Femur (tissue), 1 donor: ENCODE measurements around the gene MAPKAPK3.

Experiments used
- DNase-seq: peaks from one replicate; pipeline ENCODE4 v3.0.0-alpha.2; 2017

MAPKAPK3 gene

DNA sequence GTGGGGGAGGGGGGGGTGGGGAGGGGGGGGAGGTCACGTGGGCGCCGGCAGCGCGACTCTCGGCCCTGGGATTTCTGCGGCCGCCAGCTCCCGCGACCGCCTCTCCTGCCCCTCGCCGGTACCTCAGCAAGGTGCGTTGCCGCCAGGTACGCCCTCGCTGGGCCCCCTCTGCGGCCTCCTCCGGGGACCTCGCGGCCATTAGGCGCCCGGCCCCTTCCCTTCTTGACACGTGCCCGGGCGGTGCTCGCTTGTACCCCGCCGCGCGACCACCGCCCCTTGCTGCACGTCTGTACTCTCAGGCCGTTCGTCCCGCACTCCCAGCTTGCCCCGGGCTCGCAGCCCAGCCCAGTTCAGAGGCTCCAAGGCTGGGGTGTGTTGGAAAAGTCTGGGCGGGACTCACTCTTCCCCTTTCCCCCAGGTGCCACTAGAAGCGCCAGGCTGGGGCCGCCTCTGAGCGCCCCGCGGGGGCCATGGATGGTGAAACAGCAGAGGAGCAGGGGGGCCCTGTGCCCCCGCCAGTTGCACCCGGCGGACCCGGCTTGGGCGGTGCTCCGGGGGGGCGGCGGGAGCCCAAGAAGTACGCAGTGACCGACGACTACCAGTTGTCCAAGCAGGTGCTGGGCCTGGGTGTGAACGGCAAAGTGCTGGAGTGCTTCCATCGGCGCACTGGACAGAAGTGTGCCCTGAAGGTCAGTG, at the start of gene MAPKAPK3:
Gene MAPKAPK3 (plus strand): TSS at position 56 of the 696 bp plus-strand sequence. CDS start 415 bp downstream, at position 471.
- DNase-seq: peak; percentile 69

DNA sequence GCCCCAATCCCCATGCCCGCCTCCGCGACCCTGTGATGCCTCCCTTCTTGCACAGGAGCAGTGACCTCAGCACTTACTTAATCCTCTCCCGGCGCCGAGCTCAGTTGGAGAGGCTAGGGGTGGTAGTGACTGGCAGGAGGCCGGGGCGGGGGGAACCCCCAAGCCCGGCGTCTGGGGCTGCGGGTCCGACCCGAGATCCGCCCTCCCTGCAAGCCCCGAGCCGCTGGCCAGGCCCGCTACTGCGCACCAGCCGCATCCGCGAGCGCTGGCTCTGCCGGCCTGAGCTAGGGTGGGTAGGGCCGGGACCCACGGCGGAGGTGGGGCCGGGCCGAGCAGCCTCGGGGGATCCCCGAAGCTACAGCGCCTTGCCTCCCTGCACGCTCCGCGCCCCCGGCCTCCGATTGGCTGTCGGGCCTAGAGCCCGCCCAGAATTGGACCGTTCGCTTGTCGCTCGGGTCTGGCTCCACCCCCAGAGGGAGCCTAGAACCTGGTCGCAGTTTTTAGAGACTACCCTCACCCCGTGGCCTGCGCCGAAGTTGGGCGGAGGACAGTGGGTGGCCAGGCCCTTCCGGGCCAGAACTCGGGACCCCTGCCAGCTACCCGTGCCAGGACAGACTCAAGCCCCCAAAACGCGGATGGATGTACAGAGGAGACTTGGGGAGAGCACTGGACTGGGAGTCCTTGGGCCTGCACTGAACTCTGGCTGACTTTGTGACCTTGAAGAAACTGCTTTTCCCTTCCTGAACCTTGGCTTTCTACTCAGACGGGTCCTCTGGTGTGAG, 49.4 kb upstream of the MAPKAPK3 start, which contains the start of gene C3orf18:
Gene C3orf18 (minus strand): TSS at position 362 of the 782 bp plus-strand sequence. CDS start 2,048 bp downstream, outside the sequence.
- DNase-seq: peak; percentile 94

- peak; percentile 98 for DNase-seq
These were observed 47.8 kb upstream of the MAPKAPK3 start, which contains the start of gene HEMK1 for GRCh38 chr3:50568947-50569749. TSS of gene HEMK1 (plus strand) at chr3:50569522. CDS start at chr3:50571105, 1,583 bp downstream.

DNA sequence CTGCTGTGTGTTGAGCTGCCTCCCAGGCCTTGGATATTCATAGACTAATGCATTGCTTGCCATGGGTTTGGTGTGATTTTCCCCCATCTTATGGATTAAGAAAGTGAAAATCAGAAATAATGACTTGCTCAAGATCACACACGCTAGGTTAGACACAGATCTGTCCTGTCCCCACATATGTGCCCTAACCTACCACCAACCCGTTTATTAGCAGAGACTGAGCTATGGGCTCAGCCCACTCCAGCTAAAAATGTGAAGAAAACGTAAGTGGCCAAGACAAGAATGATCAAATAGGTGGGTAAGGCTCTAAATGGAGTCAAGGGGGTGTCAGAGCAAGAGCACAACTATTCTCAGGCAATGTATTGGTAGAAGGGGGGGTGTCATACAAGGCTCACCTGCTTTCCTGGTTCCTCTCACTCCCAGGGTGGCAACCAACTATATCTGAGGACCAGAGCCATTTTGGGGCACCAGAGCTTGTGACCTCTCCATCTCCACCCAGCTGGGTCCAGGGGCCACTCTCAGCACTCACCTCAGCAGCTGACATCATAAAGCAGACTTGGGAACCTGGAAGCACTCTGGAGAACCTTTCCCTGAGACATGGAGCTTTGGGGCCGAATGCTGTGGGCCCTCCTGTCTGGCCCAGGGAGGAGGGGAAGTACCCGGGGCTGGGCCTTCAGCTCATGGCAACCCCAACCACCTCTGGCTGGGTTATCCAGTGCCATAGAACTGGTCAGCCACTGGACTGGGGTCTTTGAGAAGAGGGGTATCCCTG, 46.3 kb upstream of the MAPKAPK3 start:
- no peak for DNase-seq

- DNase-seq: no peak
These were observed 45.5 kb upstream of the MAPKAPK3 start for GRCh38 chr3:50571486-50571885.

DNA sequence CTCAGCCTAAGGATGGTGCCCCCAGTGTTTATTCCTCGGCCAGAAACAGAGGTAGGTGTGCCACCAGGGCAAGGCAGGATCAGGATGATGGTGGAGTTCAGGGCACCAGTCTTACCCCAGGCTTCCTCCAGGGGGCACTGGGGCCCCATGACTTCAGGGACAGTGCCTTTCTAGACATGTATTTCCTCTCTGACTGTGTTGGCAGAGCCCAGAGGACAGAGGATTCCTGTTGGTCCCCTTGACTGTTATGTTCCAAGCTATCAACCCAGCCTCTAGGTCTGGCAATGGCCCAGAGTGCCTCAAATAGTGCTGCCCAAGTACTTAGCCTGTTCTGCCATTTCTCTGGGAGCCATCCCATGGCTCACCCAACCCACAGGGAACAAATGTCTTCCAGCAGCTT, 44.8 kb upstream of the MAPKAPK3 start:
- peak; percentile 83 for DNase-seq

DNA sequence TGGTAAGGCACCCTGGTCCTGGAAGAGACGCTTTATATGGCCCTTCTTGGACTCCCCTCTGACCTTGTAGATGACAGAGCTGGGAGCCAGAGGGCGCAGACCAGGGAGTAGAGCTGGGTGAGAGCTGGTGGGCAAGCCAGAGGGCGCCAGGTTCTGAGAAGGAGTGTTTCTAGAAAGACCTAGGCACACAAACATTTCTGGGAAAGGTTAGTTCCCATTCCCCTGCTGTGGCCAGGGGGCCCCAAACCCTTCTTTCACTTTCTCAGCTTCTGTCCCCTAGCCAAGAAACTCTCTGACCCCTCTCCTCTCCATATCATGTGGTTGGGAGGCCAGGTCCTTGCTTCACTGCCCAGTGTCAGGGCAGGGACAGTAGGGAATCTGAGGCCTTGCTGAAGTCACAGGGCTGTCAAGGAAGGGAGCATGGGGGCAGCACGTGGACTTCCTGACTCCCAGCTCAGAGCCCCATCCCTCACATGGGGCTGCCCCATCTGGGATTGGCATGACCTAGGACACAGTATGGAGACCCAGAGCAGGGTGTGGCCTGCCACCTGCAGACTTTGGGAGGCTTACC, 44.1 kb upstream of the MAPKAPK3 start:
- DNase-seq: no peak

- DNase-seq: no peak
These were observed 43.1 kb upstream of the MAPKAPK3 start for GRCh38 chr3:50573566-50574443.

- no peak for DNase-seq
These were observed 42.5 kb upstream of the MAPKAPK3 start for GRCh38 chr3:50574444-50574831.

DNA sequence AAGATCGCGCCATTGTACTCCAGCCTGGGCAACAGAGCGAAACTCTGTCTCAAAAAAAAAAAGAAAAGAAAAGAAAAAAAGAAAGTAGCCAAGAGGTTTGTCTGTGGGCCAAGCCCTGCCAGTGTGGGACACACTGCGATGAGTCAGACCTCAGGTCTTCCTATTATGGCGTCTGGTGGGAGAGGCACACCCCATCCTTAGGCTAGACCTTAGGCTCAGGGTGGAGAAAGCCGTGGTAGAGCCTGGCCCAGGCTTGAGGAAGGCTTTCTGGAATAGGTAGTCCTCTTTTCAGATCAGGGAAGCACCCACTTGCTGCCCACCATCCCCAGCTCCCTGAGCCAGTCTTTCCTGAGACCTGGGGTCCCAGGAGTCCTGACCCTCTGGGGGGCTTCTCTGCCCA, 41.6 kb upstream of the MAPKAPK3 start:
- DNase-seq: no peak

GRCh38 chr3:50577348-50577747, 39.6 kb upstream of the MAPKAPK3 start:
- no peak for DNase-seq

- no peak for DNase-seq
These were observed 36.1 kb upstream of the MAPKAPK3 start for GRCh38 chr3:50580683-50581458.

- no peak for DNase-seq
These were observed 35.5 kb upstream of the MAPKAPK3 start for GRCh38 chr3:50581459-50581842.

- DNase-seq: no peak
These were observed 34.9 kb upstream of the MAPKAPK3 start for GRCh38 chr3:50582083-50582482.

DNA sequence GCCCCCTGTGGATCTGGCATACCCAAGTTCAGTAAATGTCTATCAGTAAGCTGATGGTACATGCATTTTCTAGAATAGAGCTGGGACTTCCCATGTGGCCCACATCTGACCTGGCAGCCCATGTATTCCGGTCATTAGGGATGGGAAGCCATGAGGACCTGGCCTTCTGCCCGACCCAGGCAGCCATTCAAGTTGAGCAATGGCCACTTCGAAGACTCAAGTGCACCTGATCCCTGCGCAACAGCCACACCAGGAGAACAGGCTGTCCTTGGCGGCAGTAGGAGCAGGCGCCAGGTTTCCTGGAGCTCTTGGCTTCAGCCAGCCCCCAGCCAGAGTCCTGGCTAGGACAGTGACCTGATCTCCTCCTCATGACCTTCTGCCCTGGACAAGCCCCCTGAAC, 33.1 kb upstream of the MAPKAPK3 start:
- DNase-seq: no peak

- DNase-seq: no peak
These were observed 32.6 kb upstream of the MAPKAPK3 start for GRCh38 chr3:50584391-50584790.

DNA sequence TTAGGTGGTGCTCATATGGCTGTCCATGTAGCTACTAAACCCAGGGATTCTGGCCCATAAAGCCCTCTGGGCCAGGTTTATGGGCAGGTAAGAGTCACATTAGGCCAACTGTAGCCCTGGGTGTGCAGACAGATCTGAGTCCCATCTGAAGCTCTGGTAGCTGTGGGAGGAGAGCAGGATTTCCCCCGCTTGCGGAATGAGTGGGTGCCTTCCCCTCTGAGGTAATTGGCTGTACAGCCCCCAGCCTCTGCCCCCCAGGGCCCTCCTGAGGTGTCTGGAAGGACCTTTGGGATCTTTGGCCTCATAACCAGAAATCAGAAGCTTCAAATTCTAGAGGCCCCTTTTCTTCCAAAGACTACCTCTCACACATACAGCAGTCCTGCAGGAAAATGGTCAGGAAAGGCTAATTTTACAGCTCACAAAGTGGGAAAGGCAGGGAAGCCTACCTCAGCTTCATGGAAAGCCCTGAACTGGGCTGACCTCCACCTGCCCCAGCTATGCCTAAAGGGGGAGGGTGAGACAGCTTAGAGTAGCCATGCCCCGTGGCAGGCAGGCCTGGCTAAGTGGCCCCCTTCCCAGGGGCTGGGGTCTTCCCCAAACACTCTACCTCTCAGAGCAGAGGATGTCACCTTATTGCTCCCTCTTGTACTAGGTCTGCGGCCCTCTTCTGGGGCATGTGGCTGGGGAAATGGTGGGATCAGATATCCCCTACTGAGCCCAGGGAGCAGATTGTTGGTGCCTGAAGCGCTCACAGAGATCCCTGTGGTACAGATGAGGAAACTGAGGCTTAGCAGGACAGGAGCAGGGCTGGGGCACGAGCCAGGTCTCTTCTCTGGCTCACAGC, 30.8 kb upstream of the MAPKAPK3 start:
- no peak for DNase-seq

- DNase-seq: no peak
These were observed 30.2 kb upstream of the MAPKAPK3 start for GRCh38 chr3:50586763-50587070.

GRCh38 chr3:50587373-50587772, 29.6 kb upstream of the MAPKAPK3 start:
- no peak for DNase-seq
